NCI-H2196 treated with DMSO at 0.1 percent for 48 hours (cell line): ENCODE results near the gene SIGLEC1.

ENCODE experiments used
- DNase-seq: peaks from one replicate; lab custom pipeline; 2025; ENCODE audit not compliant: unreplicated experiment; lab: John Stamatoyannopoulos, UW

The SIGLEC1 gene

GRCh38 chr20:3702611-3703391, 9.6 kb downstream of the SIGLEC1 start:
- no peak for DNase-seq

DNA sequence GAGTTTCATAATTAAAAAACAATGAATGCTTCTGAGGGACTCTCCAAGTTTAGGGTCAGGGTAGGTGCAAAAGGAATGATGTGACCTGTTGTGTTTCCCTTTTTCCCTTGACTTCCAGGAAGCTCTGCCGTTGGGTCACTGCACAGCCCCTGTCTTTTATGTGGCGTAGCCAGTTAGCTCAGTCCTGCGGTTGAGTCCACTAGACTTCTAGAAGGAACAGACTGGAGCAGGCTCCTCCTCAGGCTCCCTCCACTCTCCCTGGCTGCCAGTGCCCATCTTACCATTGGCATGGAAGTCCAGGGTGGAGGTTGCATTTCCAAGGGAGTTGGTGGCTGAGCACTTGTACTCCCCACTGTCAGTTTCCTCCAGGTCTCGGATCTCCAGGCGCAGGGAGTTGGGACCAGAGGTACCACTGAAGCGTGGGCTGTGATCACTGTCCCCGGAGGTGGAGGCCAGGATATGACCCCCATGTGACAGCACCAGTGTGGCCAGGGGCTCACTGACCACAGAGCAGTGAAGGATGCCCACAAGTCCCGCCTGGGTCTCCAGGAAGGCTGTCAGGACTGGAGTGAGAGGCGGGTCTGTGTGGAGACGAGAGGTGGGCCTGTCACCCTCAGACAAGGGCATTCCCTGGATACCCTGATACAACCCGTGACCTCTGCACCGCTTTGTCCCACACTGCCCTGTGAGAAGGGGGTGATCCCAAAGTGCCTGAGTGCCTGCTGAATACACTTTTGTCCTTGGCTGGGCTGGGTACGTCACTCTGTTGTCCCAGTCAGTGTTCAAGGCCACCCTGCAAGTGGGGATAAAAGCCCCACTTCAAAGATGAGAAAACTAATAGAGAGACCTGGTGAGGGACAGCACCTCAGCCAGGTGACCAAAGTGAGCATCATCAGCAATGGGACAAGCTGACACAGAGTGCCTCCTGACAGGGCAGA, 11.1 kb downstream of the SIGLEC1 start:
- no peak for DNase-seq

- DNase-seq: no peak
Measured at GRCh38 chr20:3699037-3699436, 13.4 kb downstream of the SIGLEC1 start.

DNA sequence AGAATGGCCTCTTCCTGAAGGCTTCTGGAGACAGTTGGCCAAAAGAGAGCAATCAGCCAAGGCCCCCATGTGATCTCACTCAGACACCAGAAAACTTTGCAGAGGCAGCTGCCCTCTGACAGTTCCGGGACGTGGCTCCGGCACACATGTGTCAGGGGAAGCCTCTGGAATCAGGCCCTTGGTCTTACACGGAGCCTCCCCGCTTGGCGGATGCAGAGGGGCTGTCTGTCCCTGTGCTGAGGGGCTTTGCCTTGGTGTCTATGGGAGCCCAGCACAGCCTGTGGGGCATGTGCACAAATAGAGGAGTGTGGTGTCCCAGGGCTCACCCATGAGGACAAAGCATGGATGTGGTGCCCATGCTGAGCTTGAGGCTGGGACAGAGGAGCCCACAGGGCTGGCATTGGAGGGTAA, 13.8 kb downstream of the SIGLEC1 start:
- DNase-seq: no peak

DNA sequence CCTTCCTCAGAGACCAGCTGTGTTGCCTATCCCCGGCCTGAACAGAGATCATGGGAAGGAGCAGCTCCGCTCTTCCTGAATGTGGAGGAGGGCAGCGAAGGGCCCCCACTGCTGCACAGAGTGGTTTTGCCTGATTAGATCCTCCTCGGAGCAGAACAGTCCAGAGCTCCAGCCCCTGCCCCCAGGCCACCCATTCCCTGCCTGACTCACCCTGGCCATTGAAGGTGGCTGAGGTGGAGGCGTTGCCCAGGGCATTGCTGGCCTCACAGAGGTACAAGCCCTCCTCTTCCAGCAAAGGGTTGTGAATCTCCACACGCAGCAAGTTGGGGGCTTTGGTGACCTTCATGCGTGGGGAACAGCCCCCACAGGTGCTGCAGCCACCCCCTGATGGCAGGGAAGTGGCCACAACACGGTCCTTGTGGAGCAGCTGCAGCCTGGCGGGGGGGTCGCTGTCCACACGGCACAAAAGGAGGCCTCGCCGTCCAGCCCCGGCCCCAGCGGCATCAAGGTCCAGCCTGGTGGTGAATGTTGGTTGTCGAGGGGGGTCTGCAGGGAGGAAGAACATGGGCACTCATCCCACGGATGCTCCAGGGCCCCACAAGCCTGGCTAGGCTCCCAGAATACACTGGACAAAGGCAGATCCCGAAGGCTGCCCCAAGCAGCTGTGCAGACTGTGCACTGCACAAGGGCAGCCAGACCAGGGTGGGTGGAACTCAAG, 14.7 kb downstream of the SIGLEC1 start:
- no peak for DNase-seq

GRCh38 chr20:3696745-3697587, 15.4 kb downstream of the SIGLEC1 start:
- no peak for DNase-seq

DNA sequence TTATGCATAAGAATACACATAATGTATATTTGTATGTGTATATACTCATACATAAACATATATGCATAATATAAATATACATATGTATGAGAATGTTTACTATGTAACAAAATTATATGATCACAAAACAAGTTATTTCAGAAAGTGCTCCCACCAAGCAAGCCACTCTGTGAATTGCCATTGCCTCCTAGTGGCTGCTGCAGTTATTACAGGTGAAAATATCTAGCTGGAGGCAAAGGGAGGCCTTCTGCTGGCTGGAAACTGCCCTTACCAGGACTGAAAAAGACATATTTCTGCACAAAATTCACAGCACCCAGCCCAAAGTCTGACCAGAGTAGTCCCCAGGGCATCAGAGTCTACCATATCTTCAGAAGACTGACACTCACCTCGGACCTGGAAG, 16.2 kb downstream of the SIGLEC1 start:
- DNase-seq: no peak

DNA sequence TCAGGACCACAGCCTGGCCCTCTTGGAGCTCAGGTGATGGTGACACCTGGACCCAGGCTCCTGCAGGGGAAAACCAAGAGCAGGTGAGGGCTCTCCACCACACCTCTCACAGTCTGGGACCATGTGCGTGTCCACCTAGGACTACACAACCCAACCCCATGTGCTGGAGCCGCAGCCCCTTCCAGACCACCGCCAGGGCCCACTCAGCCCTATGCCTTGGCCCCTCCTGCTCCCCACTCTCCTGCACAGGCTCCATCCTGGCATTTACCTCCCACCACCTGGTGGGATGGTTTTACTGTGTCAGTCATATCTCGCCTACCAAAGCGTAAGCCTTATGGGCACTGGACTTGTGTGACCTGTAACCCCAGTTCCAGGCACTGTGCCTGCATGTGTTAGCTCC, 17.5 kb downstream of the SIGLEC1 start:
- DNase-seq: no peak

DNA sequence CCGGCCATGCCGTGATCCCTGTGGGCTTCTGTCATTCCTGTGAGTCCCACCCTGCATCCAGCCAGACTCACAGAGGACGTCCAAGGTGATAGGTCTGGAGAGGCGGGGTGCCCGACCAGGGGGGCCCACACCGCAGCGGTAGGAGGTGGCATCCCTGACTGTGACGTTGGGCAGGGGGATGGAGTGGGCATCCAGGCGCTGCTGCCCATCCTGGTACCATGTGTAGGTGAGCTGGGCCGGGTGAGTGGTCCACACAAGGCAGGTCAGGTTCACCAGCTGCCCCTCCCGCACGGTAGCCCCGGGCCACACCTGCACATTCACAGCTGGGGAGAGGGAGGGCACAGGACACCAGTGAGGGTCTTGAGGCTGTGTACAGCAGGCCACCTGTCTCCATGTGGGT, 19.0 kb downstream of the SIGLEC1 start:
- DNase-seq: no peak

DNA sequence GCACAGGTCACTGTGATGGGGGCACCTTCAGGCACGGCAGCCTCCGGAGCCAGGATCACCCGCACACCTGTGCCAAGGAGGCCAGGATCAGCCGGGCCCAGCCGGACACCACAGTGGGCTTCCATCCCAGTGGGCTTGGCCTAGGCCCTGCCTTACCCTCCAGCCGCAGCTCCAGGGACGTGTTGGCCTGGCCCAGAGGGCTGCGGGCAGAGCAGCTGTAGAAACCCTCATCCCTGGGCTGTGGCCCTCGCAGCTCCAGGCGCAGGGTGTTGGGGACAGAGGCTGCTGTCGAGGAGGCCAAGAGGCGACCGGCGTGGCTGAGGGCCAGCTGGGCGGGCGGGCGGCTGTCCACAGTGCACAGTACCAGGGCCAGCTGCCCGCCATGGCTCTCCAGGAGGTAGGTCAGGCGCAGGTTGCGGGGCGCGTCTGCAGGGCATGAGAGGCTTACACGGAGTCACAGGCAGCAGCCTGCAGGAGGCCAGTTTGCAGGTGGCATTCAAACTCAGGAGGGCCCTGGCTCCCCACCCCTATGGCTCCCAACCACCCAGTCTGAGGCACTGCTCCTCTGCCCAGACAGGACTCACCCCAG, 19.6 kb downstream of the SIGLEC1 start:
- no peak for DNase-seq

DNA sequence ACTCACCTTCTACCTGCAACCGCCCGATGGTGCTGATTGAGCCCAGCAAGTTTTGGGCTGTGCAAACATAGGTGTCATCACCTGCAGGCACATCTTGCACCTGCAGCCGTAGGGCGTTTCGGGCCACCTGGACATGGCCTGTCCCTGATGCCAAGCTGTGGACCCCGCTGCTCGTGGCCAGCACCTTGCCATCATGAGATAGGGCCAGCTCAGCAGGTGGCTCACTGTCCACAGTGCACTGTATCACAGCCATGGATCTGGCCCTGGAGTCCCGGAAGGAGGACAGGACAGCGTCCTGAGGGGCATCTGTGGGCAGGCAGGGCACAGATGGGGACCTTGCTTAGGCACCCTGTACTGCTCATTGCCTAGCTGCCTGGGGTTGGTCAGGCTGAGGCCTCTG, 20.5 kb downstream of the SIGLEC1 start:
- no peak for DNase-seq

- no peak for DNase-seq
Measured at GRCh38 chr20:3691306-3691705, 21.1 kb downstream of the SIGLEC1 start.

GRCh38 chr20:3690413-3690812, 22.0 kb downstream of the SIGLEC1 start:
- DNase-seq: no peak

DNA sequence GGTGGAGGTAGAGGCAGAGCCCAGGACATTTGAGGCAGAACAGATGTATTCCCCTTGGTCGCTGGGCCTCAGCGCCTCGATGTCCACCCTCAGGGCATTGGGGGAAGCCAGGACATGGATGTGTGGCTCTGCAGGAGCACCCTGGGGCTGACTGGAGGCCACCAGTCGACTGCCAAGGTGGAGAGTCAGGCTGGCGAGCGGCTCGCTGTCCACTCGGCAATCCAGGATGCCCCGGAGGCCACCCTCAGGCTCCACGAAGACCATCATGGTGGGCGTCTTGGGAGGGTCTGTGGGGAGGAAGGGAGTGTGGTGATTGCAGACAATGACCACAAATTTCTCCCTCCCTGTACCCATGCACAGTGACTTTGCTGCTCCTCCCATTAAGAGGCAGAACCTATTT, 22.4 kb downstream of the SIGLEC1 start:
- DNase-seq: no peak

GRCh38 chr20:3687655-3688054, 24.7 kb downstream of the SIGLEC1 start:
- DNase-seq: no peak

- no peak for DNase-seq
Measured at GRCh38 chr20:3686867-3687321, 25.5 kb downstream of the SIGLEC1 start.

- DNase-seq: no peak
Measured at GRCh38 chr20:3686421-3686820, 26.0 kb downstream of the SIGLEC1 start.

DNA sequence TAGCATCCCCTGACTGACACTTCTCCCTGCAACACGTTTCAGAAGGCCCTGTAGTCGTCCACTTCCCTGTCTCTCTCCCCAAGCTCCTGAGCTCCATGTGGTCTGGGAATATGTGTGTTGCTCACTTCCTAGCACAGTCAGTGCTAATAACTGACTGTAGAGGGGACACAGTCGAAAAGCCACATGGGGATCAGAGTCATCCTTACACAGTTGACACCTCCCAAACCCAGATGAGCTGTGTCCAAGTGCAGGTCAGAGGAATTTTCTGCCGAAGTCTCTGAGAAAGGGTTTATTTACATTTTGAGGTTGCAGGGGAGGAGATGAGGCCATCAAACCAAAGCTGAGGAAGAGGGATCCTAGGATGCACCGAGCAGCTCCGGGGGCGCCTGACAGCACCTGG, 27.1 kb downstream of the SIGLEC1 start:
- DNase-seq: no peak

DNA sequence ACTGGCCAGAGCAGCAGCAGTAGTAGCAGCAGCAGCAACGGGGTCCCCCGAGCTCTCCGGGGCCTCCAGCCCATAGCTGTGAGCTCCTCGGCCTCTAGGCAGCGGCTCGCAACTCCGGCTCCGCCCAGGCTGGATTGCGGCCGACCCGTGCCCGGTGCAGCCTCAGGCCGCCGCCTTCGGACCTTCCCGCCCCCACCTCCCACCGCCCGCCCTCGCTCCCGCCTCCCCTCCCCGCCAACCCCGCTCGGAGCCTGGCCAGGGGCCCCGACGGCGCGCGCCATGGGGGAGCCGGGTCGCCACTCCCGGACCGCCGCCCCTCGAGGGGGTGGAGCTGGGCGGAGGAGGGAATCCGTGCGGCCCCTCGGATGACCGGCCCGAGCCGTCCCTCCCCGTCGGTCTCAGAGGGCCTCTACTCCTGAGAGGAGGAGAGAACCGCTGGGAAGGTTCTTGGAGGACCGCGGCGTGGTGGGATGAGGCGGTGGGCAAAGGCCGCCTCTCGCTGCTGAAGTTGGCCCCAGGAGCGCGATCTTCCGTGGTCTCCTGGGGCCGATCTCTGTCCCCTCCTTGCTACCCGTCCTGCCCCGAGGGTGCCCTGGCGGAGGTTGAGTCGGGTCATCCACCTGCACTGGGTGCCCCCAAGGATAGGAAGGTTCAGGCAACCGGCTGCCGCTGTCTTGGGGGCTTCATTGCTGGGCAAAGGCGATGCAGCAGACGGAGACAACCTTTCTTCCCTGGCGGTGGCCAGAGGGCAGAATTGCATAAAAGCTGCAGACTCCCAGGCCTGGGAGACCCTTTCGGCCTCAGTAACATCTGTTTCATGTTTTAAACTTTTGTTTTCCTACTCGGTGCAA, 30.2 kb downstream of the SIGLEC1 start, which contains the start of gene ADAM33:
Gene ADAM33 (minus strand): TSS at position 80 of the 851 bp plus-strand sequence. CDS start 6 bp downstream, at position 74.
- DNase-seq: no peak
